Ishikawa (cell line): ENCODE measurements around the gene LIG3.

Experiments
- CEBPB ChIP-seq: IDR thresholded peaks from 2 replicates; pipeline ENCODE4 v1.6.1; 2012
- CREB1 ChIP-seq: IDR thresholded peaks from 2 replicates; pipeline ENCODE4 v1.6.1; 2012; ENCODE audit warnings: low read depth
- EGR1 ChIP-seq: IDR thresholded peaks from 2 replicates; pipeline ENCODE4 v1.6.1; 2012
- EP300 ChIP-seq: IDR thresholded peaks from 2 replicates; pipeline ENCODE4 v1.6.1; 2012; ENCODE audit warnings: borderline replicate concordance
- FOXM1 ChIP-seq: IDR thresholded peaks from 2 replicates; pipeline ENCODE4 v1.6.1; 2012; ENCODE audit warnings: low read depth, borderline replicate concordance
- MAX ChIP-seq: IDR thresholded peaks from 2 replicates; pipeline ENCODE4 v1.6.1; 2012
- NFIC ChIP-seq: IDR thresholded peaks from 2 replicates; pipeline ENCODE4 v1.6.1; 2012
- RAD21 ChIP-seq: IDR thresholded peaks from 2 replicates; pipeline ENCODE4 v1.6.1; 2012; ENCODE audit warnings: low read depth
- TAF1 ChIP-seq: IDR thresholded peaks from 2 replicates; pipeline ENCODE4 v1.6.1; 2012; ENCODE audit warnings: low read depth, mild to moderate bottlenecking
- TCF12 ChIP-seq: IDR thresholded peaks from 2 replicates; pipeline ENCODE4 v1.6.1; 2012; ENCODE audit warnings: low read depth
- TEAD4 ChIP-seq: IDR thresholded peaks from 2 replicates; pipeline ENCODE4 v1.6.1; 2012
- USF1 ChIP-seq: IDR thresholded peaks from 2 replicates; pipeline ENCODE4 v1.6.1; 2012
- YY1 ChIP-seq: IDR thresholded peaks from 2 replicates; pipeline ENCODE4 v1.6.1; 2012; ENCODE audit warnings: low read depth
- ZBTB7A ChIP-seq: IDR thresholded peaks from 2 replicates; pipeline ENCODE4 v1.6.1; 2012; ENCODE audit warnings: low read depth
- TF ChIP-seq, protein P1 (sequence below): IDR thresholded peaks from 2 replicates; pipeline ENCODE4 v1.6.1; 2012; ENCODE audit warnings: low read depth, mild to moderate bottlenecking

Gene LIG3

DNA sequence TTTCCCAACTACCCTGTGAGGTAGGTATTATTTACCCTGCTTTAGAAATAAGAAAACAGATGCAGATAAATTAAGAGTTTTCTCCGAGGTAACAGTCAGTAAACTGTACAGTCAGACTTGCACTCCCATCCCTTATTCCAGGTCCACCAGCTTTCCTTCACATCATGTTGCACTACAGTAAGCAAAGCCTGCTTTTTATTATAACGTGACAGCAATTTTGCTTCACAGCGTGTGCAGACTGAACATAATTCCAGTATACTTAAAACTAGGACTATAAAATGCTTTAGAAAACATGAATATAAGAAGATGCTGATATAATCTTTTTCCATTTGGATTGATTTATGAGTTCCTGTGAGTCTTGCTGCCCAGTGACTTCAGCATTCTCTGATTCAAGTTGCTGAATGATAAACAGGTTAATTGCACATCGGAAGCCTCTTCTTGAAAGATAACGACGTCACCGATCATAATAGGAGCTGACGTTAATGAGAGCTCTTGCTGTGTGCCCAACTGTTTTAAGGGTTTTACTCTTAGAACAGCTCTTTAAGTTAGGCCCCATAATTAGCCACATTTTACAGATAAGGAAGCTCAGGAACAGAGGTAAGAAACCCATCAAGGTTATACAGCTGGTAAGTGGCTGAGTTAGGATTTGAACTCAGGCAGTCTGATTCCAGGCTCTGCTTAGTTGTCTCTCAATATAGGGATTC lies 1.4 kb downstream of the LIG3 start:
- TF ChIP-seq EP300 (no peak), CREB1 (no peak), TCF12 (no peak), NFIC (no peak), USF1 (no peak), TEAD4 (no peak), RAD21 (no peak), EGR1 (no peak), ZBTB7A (no peak), CEBPB (no peak), TAF1 (no peak), MAX (no peak), FOXM1 (no peak)
- TF ChIP-seq, protein P1, sequence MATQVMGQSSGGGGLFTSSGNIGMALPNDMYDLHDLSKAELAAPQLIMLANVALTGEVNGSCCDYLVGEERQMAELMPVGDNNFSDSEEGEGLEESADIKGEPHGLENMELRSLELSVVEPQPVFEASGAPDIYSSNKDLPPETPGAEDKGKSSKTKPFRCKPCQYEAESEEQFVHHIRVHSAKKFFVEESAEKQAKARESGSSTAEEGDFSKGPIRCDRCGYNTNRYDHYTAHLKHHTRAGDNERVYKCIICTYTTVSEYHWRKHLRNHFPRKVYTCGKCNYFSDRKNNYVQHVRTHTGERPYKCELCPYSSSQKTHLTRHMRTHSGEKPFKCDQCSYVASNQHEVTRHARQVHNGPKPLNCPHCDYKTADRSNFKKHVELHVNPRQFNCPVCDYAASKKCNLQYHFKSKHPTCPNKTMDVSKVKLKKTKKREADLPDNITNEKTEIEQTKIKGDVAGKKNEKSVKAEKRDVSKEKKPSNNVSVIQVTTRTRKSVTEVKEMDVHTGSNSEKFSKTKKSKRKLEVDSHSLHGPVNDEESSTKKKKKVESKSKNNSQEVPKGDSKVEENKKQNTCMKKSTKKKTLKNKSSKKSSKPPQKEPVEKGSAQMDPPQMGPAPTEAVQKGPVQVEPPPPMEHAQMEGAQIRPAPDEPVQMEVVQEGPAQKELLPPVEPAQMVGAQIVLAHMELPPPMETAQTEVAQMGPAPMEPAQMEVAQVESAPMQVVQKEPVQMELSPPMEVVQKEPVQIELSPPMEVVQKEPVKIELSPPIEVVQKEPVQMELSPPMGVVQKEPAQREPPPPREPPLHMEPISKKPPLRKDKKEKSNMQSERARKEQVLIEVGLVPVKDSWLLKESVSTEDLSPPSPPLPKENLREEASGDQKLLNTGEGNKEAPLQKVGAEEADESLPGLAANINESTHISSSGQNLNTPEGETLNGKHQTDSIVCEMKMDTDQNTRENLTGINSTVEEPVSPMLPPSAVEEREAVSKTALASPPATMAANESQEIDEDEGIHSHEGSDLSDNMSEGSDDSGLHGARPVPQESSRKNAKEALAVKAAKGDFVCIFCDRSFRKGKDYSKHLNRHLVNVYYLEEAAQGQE = no peak

DNA sequence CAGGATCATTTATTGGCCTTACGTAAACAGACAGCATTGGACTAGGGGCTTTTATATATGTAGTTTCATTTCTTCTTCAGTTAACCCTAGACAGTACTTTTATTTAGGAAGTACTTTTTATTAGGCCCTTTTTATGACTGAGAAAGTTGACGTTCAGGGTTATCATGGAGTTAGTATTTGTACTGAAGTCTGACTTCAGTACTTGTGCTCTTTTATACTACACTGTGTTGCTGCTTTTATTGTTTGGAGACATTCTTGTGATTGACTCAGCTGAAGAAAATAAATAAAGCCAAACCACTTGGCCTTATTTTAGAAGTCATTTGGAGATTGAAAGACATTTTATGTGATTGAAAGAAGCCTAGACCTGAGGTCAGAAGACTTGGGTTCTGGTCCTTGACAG lies 6.9 kb downstream of the LIG3 start:
- TF ChIP-seq RAD21 (no peak), TEAD4 (no peak), CEBPB (no peak), TAF1 (no peak), CREB1 (no peak), MAX (no peak), EP300 (no peak), YY1 (no peak), ZBTB7A (no peak), TCF12 (no peak)
- TF ChIP-seq, protein P1 = no peak

GRCh38 chr17:34988644-34989043 lies 8.3 kb downstream of the LIG3 start:
- TF ChIP-seq, protein P1 = no peak
- no peak for TF ChIP-seq ZBTB7A
- TF ChIP-seq FOXM1 = no peak
- no peak for TF ChIP-seq RAD21
- no peak for TF ChIP-seq TEAD4
- TF ChIP-seq EGR1 = no peak
- no peak for TF ChIP-seq YY1
- TF ChIP-seq NFIC = no peak
- TF ChIP-seq TAF1 = no peak
- TF ChIP-seq TCF12 = no peak
- TF ChIP-seq MAX = no peak

GRCh38 chr17:34989473-34989872 lies 9.2 kb downstream of the LIG3 start:
- TF ChIP-seq TEAD4 = no peak
- TF ChIP-seq TAF1 = no peak
- TF ChIP-seq EP300 = no peak
- no peak for TF ChIP-seq MAX
- no peak for TF ChIP-seq CREB1
- TF ChIP-seq CEBPB = no peak
- TF ChIP-seq EGR1 = no peak
- no peak for TF ChIP-seq TCF12
- TF ChIP-seq NFIC = no peak
- TF ChIP-seq FOXM1 = no peak
- TF ChIP-seq USF1 = no peak
- TF ChIP-seq, protein P1 = no peak
- TF ChIP-seq YY1 = no peak
- TF ChIP-seq RAD21 = no peak
